Measurements from ENCODE around the gene CSN3. TPM values are rescaled to one million over a fixed set of nuclear protein-coding genes. Genes with fewer than 3 reads are reported as not detected.
"Not testable (repeated sequence)": the region's sequence is repeated elsewhere in the genome, so short reads cannot be mapped to it uniquely, and the experiment has no call there.

Gene CSN3
- total RNA-seq (2021; ENCODE audit: unreplicated experiment) (not detected), Bru-seq, nascent RNA (not detected), BruChase-seq, experiment 1, labeled RNA remaining after a 2-hour chase (not detected), BruChase-seq, experiment 2, labeled RNA remaining after a 6-hour chase (not detected)
- polyA plus RNA-seq (2012; ENCODE audit: insufficient read length) = not detected
- long read RNA-seq = 0 reads

DNA sequence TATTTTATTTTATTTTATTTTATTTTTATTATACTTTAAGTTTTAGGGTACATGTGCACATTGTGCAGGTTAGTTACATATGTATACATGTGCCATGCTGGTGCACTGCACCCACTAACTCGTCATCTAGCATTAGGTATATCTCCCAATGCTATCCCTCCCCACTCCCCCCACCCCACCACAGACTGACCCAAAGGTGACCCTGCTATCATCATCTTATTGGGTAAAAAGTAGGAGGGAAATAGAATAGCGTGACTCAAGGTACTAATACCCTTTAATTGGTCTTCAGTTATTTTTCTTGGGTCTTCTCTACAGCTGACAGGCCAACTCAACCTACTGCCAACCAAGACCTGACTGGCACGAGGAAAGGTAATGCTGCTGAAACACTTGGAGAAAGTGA, at the start of gene CSN3:
CSN3 (plus strand) TSS at position 301 of the 400 bp plus-strand sequence. CDS start 2,223 bp downstream, outside the sequence.
- H3K36me3 ChIP-seq (ENCODE audit: control insufficient read depth, insufficient read depth, low read length); DNase-seq (ENCODE audit: low read depth, low spot score); H3K4me1 ChIP-seq (ENCODE audit: control insufficient read depth, insufficient read depth, low read length); H3K27me3 ChIP-seq (ENCODE audit: control insufficient read depth, insufficient read depth, low read length); BruUV-seq (replicated peaks); CTCF ChIA-PET; H3K4me3 ChIP-seq (ENCODE audit: low read depth in 2 of 2, low read length in 2 of 2); in situ Hi-C loops (cut with HindIII; ENCODE audit: low pct_unique_long_range_greater_than_20kb, low sequenced_read_pairs); POLR2A ChIA-PET; intact Hi-C loops (cut with micrococcal nuclease; ENCODE audit: unreplicated experiment); H3K9me3 ChIP-seq (ENCODE audit: control insufficient read depth, insufficient read depth, low read depth, low read length); ATAC-seq; H3K27ac ChIP-seq (ENCODE audit: low read length): not testable (repeated sequence)

DNA sequence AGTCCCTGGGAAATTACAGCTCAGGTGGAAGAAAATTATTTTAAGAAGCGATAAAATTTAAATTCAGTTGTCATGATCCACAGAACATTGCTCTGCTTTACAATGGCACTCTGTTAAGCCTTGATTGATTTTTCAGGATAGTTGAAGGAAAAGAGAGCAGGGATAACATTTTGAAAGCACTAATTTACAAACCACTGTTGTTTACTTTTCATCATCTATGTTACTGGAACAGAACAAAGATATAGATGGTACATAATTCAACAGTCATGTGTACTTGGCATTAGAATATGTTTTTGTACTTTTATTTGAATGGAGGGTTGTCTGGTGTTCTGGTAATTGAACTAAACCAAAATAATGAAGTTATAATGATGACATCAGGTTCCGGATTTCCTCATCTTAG, 49.5 kb upstream of the CSN3 start:
- Histone ChIP-seq H3K9me3 (ENCODE audit: control insufficient read depth, insufficient read depth, low read depth, low read length) (no peaks in the 10 kb centered on the region), H3K4me1 (ENCODE audit: control insufficient read depth, insufficient read depth, low read length) (no peaks in the 10 kb centered on the region), H3K36me3 (ENCODE audit: control insufficient read depth, insufficient read depth, low read length) (no peaks in the 10 kb centered on the region; the same call in 1 of the 2 replicates), H3K4me3 (ENCODE audit: low read depth in 2 of 2, low read length in 2 of 2) (no peak overlapping the region), H3K27ac (ENCODE audit: low read length) (no peak overlapping the region), H3K27me3 (ENCODE audit: control insufficient read depth, insufficient read depth, low read length) (no peaks in the 10 kb centered on the region)
- BruUV-seq (replicated peaks) = no TSS peak
- intact Hi-C loops (cut with micrococcal nuclease; ENCODE audit: unreplicated experiment) = no loop called here
- TF ChIP-seq SIN3A (IDR thresholded peaks at IDR 0.05; ENCODE audit: borderline replicate concordance, insufficient read depth, low read depth, low read length) (no peak), TCF7L2 (IDR thresholded peaks at IDR 0.05; ENCODE audit: low read depth, low read length) (no peak), POLR2AphosphoS5 (IDR thresholded peaks at IDR 0.05; ENCODE audit: low read depth, low read length) (no peak), CTCF (IDR thresholded peaks at IDR 0.05) (no peak)
- TF ChIP-seq, protein P1, sequence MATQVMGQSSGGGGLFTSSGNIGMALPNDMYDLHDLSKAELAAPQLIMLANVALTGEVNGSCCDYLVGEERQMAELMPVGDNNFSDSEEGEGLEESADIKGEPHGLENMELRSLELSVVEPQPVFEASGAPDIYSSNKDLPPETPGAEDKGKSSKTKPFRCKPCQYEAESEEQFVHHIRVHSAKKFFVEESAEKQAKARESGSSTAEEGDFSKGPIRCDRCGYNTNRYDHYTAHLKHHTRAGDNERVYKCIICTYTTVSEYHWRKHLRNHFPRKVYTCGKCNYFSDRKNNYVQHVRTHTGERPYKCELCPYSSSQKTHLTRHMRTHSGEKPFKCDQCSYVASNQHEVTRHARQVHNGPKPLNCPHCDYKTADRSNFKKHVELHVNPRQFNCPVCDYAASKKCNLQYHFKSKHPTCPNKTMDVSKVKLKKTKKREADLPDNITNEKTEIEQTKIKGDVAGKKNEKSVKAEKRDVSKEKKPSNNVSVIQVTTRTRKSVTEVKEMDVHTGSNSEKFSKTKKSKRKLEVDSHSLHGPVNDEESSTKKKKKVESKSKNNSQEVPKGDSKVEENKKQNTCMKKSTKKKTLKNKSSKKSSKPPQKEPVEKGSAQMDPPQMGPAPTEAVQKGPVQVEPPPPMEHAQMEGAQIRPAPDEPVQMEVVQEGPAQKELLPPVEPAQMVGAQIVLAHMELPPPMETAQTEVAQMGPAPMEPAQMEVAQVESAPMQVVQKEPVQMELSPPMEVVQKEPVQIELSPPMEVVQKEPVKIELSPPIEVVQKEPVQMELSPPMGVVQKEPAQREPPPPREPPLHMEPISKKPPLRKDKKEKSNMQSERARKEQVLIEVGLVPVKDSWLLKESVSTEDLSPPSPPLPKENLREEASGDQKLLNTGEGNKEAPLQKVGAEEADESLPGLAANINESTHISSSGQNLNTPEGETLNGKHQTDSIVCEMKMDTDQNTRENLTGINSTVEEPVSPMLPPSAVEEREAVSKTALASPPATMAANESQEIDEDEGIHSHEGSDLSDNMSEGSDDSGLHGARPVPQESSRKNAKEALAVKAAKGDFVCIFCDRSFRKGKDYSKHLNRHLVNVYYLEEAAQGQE (IDR thresholded peaks at IDR 0.05; ENCODE audit: insufficient read depth in 1 of 2, low read depth in 2 of 2, low read length in 1 of 2) = no peak
- POLR2A ChIA-PET = no interaction called here
- in situ Hi-C loops (cut with HindIII; ENCODE audit: low pct_unique_long_range_greater_than_20kb, low sequenced_read_pairs) = no loop called here
- CTCF ChIA-PET = no interaction called here
- no peak for ATAC-seq
- DNase-seq (ENCODE audit: low read depth, low spot score) = no peak

GRCh38 chr4:70195425-70195824, 47.0 kb upstream of the CSN3 start, which contains the start of gene ODAM:
TSS of gene ODAM (plus strand) at chr4:70195725. CDS start at chr4:70196544, 819 bp downstream.
- no TSS peak for BruUV-seq (replicated peaks)
- Histone ChIP-seq H3K27me3 (ENCODE audit: control insufficient read depth, insufficient read depth, low read length) (no peaks in the 10 kb centered on the region), H3K9me3 (ENCODE audit: control insufficient read depth, insufficient read depth, low read depth, low read length) (no peaks in the 10 kb centered on the region), H3K4me3 (ENCODE audit: low read depth in 2 of 2, low read length in 2 of 2) (no peak within 1 kb of the TSS), H3K4me1 (ENCODE audit: control insufficient read depth, insufficient read depth, low read length) (no peaks in the 10 kb centered on the region), H3K36me3 (ENCODE audit: control insufficient read depth, insufficient read depth, low read length) (no peaks in the 10 kb centered on the region; the same call in 1 of the 2 replicates), H3K27ac (ENCODE audit: low read length) (no peak within 1 kb of the TSS)
- ChIA-PET CTCF (no interaction called here), POLR2A (no interaction called here)
- intact Hi-C loops (cut with micrococcal nuclease; ENCODE audit: unreplicated experiment) (no loop called here), in situ Hi-C loops (cut with HindIII; ENCODE audit: low pct_unique_long_range_greater_than_20kb, low sequenced_read_pairs) (no loop called here)
- TF ChIP-seq CTCF (IDR thresholded peaks at IDR 0.05) (no peak), POLR2AphosphoS5 (IDR thresholded peaks at IDR 0.05; ENCODE audit: low read depth, low read length) (no peak), TCF7L2 (IDR thresholded peaks at IDR 0.05; ENCODE audit: low read depth, low read length) (no peak), SIN3A (IDR thresholded peaks at IDR 0.05; ENCODE audit: borderline replicate concordance, insufficient read depth, low read depth, low read length) (no peak)
- TF ChIP-seq, protein P1 (IDR thresholded peaks at IDR 0.05; ENCODE audit: insufficient read depth in 1 of 2, low read depth in 2 of 2, low read length in 1 of 2) = no peak
- no peak for ATAC-seq
- DNase-seq (ENCODE audit: low read depth, low spot score) = no peak
